GM12892 (cell line): ENCODE data around the gene CACNA1G.

Experiments used
- POLR2A ChIP-seq: IDR thresholded peaks from 2 replicates; pipeline ENCODE4 v1.6.1; 2011; ENCODE audit warnings: low read depth, low read length, control low read depth
- POLR2AphosphoS5 ChIP-seq: IDR thresholded peaks from 2 replicates; pipeline ENCODE4 v1.6.1; 2011; ENCODE audit warnings: low read depth, low read length, control low read depth

GRCh38 chr17:50637829-50638605 lies 77.5 kb downstream of the CACNA1G start:
- TF ChIP-seq POLR2AphosphoS5 (no peak), POLR2A (no peak)
